Measurements from ENCODE around the gene SMIM22. TPM values are rescaled to one million over a fixed set of nuclear protein-coding genes. Genes with fewer than 3 reads are reported as not detected.
A peak's percentile ranks its signal among the peaks of the same experiment; 100 is the strongest.

Gene SMIM22
- total RNA-seq, 1 donor from 2014 or later, result not detected

GRCh38 chr16:4790261-4790660 is 4.9 kb upstream of the SMIM22 start:
- no peak for DNase-seq
- no peak for ATAC-seq
- intact Hi-C loops (cut with micrococcal nuclease), result no loop called here

- DNase-seq, result no peak
Observed at GRCh38 chr16:4790871-4791270, 4.3 kb upstream of the SMIM22 start.

DNA sequence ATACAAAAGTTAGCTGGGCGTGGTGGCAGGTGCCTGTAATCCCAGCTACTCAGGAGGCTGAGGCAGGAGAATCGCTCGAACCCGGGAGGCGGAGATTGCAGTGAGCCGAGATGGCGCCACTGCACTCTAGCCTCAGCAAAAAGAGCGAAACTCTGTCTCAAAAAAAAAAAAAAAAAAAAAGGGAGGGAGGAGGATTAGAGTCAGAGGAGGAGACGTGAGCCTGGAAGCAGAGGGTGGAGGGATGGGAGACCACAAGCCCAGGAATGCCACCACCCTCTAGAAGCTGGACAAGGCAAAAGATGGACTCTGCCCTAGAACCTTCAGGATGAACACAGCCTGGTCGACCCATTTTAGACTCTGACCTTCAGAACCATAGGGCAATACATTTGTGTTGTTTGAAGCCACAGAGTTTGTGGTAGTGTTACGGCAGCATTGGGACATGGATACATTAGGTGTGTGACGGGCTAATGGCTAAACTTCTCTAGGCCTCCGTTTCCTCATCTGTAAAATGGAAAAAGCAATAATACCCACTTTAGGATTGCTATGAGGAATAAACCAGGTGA is 2.1 kb upstream of the SMIM22 start:
- ATAC-seq (no peak), DNase-seq (no peak)
- intact Hi-C loops (cut with micrococcal nuclease), result no loop called here

More at GRCh38 chr16:4790871-4791270, 4.3 kb upstream of the SMIM22 start:
- ATAC-seq, result no peak
- intact Hi-C loops (cut with micrococcal nuclease), result no loop called here

- ATAC-seq (no peak), DNase-seq (no peak)
- intact Hi-C loops (cut with micrococcal nuclease), result no loop called here
Observed at GRCh38 chr16:4795828-4796572, 831 bp downstream of the SMIM22 start.

- intact Hi-C loops (cut with micrococcal nuclease), result no loop called here
- DNase-seq, result no peak
- ATAC-seq, result no peak
Observed at GRCh38 chr16:4796982-4797804, 2.0 kb downstream of the SMIM22 start.

- ATAC-seq, result no peak
- intact Hi-C loops (cut with micrococcal nuclease), result no loop called here
- DNase-seq, result no peak
Observed at GRCh38 chr16:4797805-4798252, 2.7 kb downstream of the SMIM22 start.

DNA sequence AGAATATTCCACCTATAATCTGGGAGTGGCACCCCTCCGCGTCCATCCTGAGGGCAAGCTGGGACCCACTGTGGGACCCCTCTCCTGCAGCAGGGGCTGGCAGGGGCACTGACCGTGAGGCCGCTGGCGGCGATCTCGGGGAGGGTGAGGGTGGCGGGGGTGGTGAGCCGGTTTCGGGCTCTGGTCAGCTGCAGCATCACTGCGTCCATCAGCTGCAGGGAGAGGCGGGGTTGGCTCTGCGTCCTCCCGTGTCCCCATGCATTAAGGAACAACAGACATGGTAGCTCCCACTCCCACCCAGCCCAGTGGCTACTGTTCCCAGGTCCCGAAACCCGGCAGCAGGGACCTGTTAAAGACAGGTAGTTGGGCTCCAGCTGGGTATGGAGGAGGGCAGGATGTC is 3.3 kb downstream of the SMIM22 start:
- DNase-seq, result no peak
- intact Hi-C loops (cut with micrococcal nuclease), result no loop called here
- ATAC-seq, result no peak

DNA sequence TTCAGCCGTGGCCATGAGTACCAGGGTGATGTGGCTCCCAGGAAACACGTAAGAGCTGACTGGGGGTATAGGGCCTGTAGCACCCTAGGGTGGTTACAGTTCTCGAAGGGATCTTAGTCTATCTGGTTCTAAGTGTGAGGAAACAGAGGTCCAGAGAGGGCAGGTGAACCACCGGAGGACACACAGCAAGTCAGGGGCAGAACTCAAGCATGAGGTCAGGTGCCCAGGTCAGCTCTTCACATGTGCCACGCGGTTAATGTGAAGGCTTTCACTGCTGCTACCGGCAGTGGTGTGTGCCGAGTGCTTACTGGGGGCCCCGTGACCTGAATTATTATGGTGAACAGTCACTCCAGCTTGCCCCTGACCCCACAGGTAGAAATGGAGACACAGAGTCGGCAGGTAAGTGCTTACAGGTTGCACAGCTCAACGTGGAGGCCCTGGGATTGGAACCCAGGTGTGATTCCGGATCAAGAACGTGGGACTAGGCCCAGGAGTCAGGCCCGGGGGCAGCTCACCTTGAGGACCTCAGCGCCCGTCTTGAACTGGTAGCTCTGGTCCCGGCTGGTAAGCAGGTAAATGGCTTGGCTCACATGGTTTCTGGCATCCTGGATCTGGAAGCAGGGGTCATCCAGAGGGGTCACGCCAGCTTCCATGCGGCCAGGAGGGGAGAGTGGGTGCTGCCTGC is 4.1 kb downstream of the SMIM22 start:
- DNase-seq (no peak), ATAC-seq (no peak)
- intact Hi-C loops (cut with micrococcal nuclease), result no loop called here

GRCh38 chr16:4800290-4801041 is 5.3 kb downstream of the SMIM22 start:
- ATAC-seq, result no peak

DNA sequence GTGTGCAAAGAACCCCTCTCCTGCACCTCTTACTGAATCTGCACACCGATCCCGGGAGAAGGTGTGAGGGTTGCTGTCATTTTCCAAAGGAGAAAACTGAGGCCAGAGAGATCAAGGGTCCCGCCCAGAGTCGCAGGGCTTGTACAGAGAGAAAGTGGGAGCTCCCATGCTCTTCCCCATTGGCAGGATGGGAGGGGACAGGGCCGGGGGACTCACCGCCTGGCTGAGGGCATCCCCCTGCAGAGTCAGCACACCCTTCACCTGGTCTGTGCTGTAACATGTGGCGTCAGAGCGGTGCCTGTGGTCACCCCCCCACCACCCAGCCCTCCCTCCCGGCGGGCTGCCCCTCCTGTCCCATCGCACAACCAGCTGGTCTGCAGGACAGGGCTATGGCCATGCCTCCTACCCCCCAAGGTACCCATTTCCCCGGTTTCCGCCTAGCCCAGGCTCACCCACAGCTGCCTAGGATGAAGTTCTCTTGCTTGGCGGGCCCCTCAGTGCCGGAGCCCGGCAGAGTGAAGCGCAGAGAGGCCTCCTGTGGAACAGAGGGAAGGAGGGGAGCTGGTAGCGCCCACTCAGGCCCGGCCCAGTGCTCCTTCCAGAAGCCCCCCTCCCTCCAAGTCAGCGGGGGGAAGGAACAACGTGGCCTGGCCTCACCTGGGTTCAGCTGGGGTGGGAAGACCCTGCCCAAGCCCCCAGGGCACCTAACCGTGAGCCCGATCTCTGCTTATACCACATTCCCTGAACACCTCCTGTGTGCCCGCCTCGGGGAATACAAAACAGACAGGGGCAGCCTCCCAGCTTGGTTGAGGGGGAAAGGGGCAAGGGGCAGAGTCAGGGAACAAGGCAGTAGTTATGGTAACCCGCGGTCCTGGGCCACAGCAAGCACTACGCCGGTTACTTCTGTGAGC is 6.1 kb downstream of the SMIM22 start:
- intact Hi-C loops (cut with micrococcal nuclease), result no loop called here
- ATAC-seq (no peak), DNase-seq (no peak)

More at GRCh38 chr16:4800290-4801041, 5.3 kb downstream of the SMIM22 start:
- peak; percentile 77 for DNase-seq
- intact Hi-C loops (cut with micrococcal nuclease), result no loop called here

DNA sequence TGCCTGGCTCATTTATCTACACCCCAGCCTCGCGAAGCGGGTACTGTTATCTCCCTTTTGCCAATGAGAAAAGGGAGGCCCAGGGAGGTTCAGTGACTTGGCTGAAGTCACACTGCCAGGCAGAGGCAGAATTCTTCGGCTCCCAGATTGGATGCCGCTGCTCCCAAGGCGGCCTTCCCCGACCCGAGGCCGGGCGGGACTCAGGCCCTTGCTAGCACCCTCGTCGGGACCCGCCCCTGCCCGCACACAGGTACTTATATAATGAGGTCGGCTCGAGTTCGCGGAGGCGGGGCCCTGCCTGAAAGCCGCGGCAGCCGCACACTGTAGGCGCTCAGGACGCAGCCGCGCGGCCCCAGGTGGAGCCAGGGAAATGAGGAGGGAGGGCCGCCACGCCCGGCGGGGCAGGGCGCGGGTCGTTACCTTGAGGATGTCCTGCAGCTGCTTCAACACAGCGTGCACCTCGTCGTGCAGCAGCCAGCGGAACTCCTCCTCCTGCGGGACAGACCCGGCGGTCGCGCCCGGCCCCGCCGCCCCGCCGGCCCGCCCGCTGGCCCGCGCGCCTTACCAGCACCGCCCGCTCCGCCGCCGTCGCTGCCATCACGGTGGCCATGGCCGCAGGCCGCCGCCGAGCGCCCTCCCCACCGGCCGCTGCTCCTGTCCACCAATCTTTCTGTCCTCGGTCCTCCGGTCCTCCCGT is 6.9 kb downstream of the SMIM22 start, which contains the start of gene ROGDI:
Gene ROGDI (minus strand): TSS at position 672 of the 697 bp plus-strand sequence. CDS start 62 bp downstream, at position 610.
- intact Hi-C loops (cut with micrococcal nuclease), result no loop called here
- DNase-seq (peak; percentile 92), ATAC-seq (peak; percentile 61)

DNA sequence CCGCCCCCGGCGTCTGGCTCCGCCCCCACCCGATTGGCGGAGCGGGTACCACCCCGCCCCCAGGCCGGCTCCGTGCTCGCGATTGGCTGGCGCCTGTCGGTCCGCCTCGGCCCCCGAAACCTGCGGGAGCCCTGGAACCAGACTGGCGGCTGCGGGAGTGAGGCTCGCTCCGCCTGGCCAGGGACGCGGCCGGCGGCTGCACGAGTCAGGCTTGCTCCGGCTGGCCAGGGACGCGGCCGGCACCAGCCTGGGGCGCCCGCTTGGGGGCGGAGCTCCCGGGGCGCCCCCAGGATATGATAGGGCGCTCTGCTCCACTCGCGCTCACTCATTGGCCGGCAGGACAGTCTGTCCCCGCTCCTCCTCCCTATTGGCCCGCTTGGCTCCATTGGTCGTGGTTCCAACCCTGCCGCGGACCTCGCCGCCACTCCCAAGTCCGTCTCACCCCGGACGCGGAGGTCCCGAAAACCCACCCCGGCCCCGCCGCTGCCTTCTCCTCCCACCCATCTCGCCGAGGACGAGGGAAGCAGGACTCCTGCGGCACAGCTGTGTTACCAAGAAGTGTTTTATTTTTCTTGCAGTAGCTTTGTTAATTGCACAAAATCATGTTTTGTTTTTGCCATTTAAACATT is 7.6 kb downstream of the SMIM22 start:
- intact Hi-C loops (cut with micrococcal nuclease), result no loop called here
- DNase-seq (peak; percentile 96), ATAC-seq (peak; percentile 90)

GRCh38 chr16:4803401-4803844 is 8.3 kb downstream of the SMIM22 start:
- intact Hi-C loops (cut with micrococcal nuclease), result no loop called here
- ATAC-seq, result no peak
- no peak for DNase-seq

DNA sequence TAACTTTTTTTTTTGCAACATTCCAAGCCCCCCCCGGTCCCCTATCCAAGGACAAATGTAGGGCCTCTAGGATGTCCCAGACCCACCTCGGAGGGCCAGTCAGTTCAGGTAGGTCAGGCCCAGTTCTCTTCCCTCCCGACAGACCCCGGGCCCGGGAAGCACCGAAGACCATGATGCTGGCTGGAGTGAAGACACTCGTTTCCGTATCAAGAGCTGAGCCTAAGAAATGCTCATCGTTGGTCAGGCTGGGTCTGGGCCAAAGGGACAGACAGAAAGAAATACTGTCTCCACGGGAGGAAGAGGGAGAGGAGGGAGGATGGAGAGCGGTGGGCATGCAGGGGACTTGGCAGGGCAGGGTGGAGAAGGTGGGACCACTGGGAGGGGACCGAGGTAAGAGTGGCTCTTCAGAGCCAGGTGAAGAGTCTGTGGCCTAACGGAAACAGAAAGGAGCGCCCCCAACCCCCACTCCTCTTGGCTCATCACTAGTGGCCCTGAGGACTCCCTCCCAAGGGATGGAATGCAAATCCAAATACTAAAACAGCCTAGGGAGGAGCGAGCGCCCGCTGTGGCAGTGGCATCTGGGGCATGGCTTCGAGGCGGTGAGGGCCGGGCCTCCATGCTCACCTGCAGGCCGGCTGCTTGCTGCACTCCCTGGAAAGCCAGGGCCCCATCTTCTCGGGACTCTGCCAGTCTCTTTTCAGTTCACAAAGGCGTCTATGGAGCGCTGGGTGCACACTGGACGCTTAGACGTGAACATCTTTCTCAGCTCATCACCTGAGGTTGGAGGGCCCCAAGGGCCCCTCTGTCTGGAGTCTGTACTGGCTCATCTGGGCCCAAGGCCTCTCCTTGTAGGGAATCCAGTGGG is 9.0 kb downstream of the SMIM22 start:
- ATAC-seq (no peak), DNase-seq (no peak)
- intact Hi-C loops (cut with micrococcal nuclease), result no loop called here

GRCh38 chr16:4805231-4805630 is 10.1 kb downstream of the SMIM22 start:
- peak; percentile 39 for ATAC-seq
- intact Hi-C loops (cut with micrococcal nuclease), result no loop called here
- DNase-seq, result peak; percentile 69

DNA sequence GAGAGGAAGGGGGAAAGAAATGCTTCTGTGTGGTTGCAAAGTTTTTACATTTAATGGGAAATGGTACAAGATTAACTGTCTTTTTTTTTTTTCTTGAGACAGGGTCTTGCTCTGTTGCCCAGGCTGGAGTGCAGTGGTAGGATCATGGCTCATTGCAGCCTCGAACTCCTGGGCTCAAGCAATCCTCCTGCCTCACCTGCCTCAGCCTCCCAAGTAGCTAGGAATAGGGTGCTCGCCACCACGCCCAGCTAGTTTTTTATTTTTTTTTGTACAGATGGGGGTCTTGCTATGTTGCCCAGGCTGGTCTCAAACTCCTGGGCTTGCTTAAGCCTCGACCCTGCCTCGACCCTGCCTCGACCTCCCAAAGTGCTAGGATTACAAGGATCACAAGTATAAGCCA is 11.1 kb downstream of the SMIM22 start:
- DNase-seq, result no peak
- intact Hi-C loops (cut with micrococcal nuclease), result no loop called here
- no peak for ATAC-seq
